Endothelial cell of umbilical vein (primary cell): Measurements from ENCODE around the gene CXCL17. TPM values are rescaled to one million over a fixed set of nuclear protein-coding genes. Genes with fewer than 3 reads are reported as not detected.

Experiments used
- BruUV-seq: library from RNA; stranded (reverse); fragments of 400-500 nt; replicated peaks from 2 replicates; lab custom pipeline; 2021; lab: Mats Ljungman, UMichigan
- CTCF ChIA-PET: fragments of 300-600, 350-600 bp; sonication (Branson Sonifier 250); formaldehyde crosslinking; loops from one replicate; lab custom pipeline; 2021; ENCODE audit warnings: antibody characterized with exemption, inconsistent platforms; lab: Charles Lee
- POLR2A ChIA-PET: fragments of 300-600, 350-600 bp; sonication (Branson Sonifier 250); formaldehyde crosslinking; loops from one replicate; lab custom pipeline; 2021; ENCODE audit warnings: antibody characterized with exemption, inconsistent platforms; lab: Charles Lee
- DNase-seq: peaks from one replicate; pipeline ENCODE4 v3.0.0-alpha.2; 2011; ENCODE audit warnings: low read depth, low spot score
- FAIRE-seq: peaks from 2 replicates; lab custom pipeline; 2011; peaks lifted over from hg19 to GRCh38; lab: Jason Lieb, UNC
- H2AFZ ChIP-seq: 2 replicates; pipeline ENCODE4 v1.6.0; 2012; ENCODE audit warnings: low read depth, low read length, control low read depth, inconsistent platforms
- H3K27ac ChIP-seq: 2 replicates; pipeline ENCODE4 v1.5.1; 2011; ENCODE audit warnings: low read depth, mild to moderate bottlenecking, control low read depth, low read length, moderate library complexity; ENCODE audit not compliant: insufficient read depth
- H3K27me3 ChIP-seq, 2 experiments: 2 replicates each; pipeline versions ENCODE4 v1.6.0 to v1.6.1; 2011; ENCODE audit warnings: low read length in 2 of 2, mixed read lengths in 1 of 2; ENCODE audit not compliant: control insufficient read depth in 2 of 2, insufficient read depth in 2 of 2
- H3K36me3 ChIP-seq, 2 experiments: 2 replicates in 1 of 2; 3 replicates in 1 of 2; pipeline ENCODE4 v1.5.1; 2011; ENCODE audit warnings: low read length in 2 of 2, mild to moderate bottlenecking in 1 of 2, moderate library complexity in 1 of 2; ENCODE audit not compliant: control insufficient read depth in 2 of 2, insufficient read depth in 2 of 2; ENCODE audit errors: extremely low read depth in 1 of 2
- H3K4me1 ChIP-seq: 3 replicates; pipeline ENCODE4 v1.5.1; 2011; ENCODE audit warnings: mild to moderate bottlenecking, low read length; ENCODE audit not compliant: control insufficient read depth, insufficient read depth; ENCODE audit errors: extremely low read depth
- H3K4me2 ChIP-seq: 2 replicates; pipeline ENCODE4 v1.6.1; 2011; ENCODE audit warnings: low read length, control low read depth, mixed read lengths; ENCODE audit not compliant: insufficient read depth
- H3K4me3 ChIP-seq, 3 experiments: fragments of 200-600 bp in 1 of 3; sonication (generic), shearing (Covaris generic) in 1 of 3; replicated peaks in 1 of 3; 2 replicates each; pipeline ENCODE4 v1.5.1; 2011 to 2016; ENCODE audit warnings: control low read depth in 3 of 3, low read length in 3 of 3, mild to moderate bottlenecking in 2 of 3, inconsistent platforms in 1 of 3, low read depth in 1 of 3, moderate library complexity in 1 of 3; ENCODE audit not compliant: insufficient read depth in 1 of 3
- H3K79me2 ChIP-seq: 2 replicates; pipeline ENCODE4 v1.6.0; 2012; ENCODE audit warnings: low read length, inconsistent platforms; ENCODE audit not compliant: control insufficient read depth, insufficient read depth
- H3K9ac ChIP-seq: replicated peaks from 2 replicates; pipeline ENCODE3; 2011; ENCODE audit warnings: low read length, control low read depth; ENCODE audit not compliant: insufficient read depth; ENCODE audit errors: extremely low read depth
- H3K9me1 ChIP-seq: replicated peaks from 3 replicates; pipeline ENCODE4 v1.6.0; 2011; ENCODE audit warnings: mild to moderate bottlenecking, low read length; ENCODE audit not compliant: control insufficient read depth, insufficient read depth; ENCODE audit errors: extremely low read depth
- H3K9me3 ChIP-seq: replicated peaks from 2 replicates; pipeline ENCODE4 v1.5.1; 2012; ENCODE audit warnings: low read length, inconsistent platforms; ENCODE audit not compliant: control insufficient read depth, insufficient read depth
- H4K20me1 ChIP-seq: replicated peaks from 2 replicates; pipeline ENCODE3; 2011; ENCODE audit warnings: mild to moderate bottlenecking, low read length; ENCODE audit not compliant: control insufficient read depth, insufficient read depth; ENCODE audit errors: extremely low read depth
- CTCF ChIP-seq, 2 donors: IDR thresholded peaks; 1 replicate in 1 of 2; 2 replicates in 1 of 2; pipeline ENCODE4 v1.5.1; 2011; ENCODE audit warnings: low read length in 2 of 2, mild to moderate bottlenecking in 2 of 2, moderate library complexity in 2 of 2, control low read depth in 1 of 2, inconsistent platforms in 1 of 2, low read depth in 1 of 2; ENCODE audit not compliant: insufficient read depth in 1 of 2; ENCODE audit errors: extremely low read depth in 1 of 2
- EZH2 ChIP-seq: IDR thresholded peaks from 2 replicates; pipeline ENCODE4 v1.6.1; 2012; ENCODE audit warnings: borderline replicate concordance, low read depth, mild to moderate bottlenecking, moderate library complexity, low read length, inconsistent platforms; ENCODE audit not compliant: severe bottlenecking
- FOS ChIP-seq: IDR thresholded peaks from 2 replicates; pipeline ENCODE4 v1.6.1; 2011; ENCODE audit warnings: mild to moderate bottlenecking, low read length, moderate library complexity, borderline replicate concordance; ENCODE audit not compliant: insufficient read depth
- GATA2 ChIP-seq: IDR thresholded peaks from 2 replicates; pipeline ENCODE4 v1.7.0; 2011; ENCODE audit warnings: low read depth, mild to moderate bottlenecking, moderate library complexity, mixed read lengths, low read length; ENCODE audit not compliant: insufficient read length, insufficient read depth
- JUN ChIP-seq: IDR thresholded peaks from 2 replicates; pipeline ENCODE4 v1.6.1; 2011; ENCODE audit warnings: borderline replicate concordance, low read depth; ENCODE audit not compliant: insufficient read length, insufficient read depth
- MAX ChIP-seq: IDR thresholded peaks from 2 replicates; pipeline ENCODE4 v1.6.1; 2011; ENCODE audit not compliant: insufficient read depth, insufficient read length
- MYC ChIP-seq: IDR thresholded peaks from one replicate; pipeline ENCODE4 v1.6.1; 2011; ENCODE audit warnings: mild to moderate bottlenecking, low read depth, low read length
- POLR2A ChIP-seq: IDR thresholded peaks from 2 replicates; pipeline ENCODE4 v1.6.1; 2012; ENCODE audit warnings: low read depth, mild to moderate bottlenecking, control low read depth, low read length
- POLR2AphosphoS5 ChIP-seq: IDR thresholded peaks from 2 replicates; pipeline ENCODE4 v1.6.1; 2012; ENCODE audit warnings: low read depth, mild to moderate bottlenecking, control low read depth, low read length, moderate library complexity; ENCODE audit not compliant: insufficient read depth
- dilution Hi-C: fragments of 300-500 bp; cut with MboI; formaldehyde crosslinking; loops from one replicate; pipeline ENCODE4 v1.15.0; 2019; ENCODE audit warnings: low sequenced_read_pairs; ENCODE audit not compliant: extremely low pct_ligation_motif_present
- intact Hi-C: fragments of 100-400 bp; cut with micrococcal nuclease; formaldehyde crosslinking; loops from one replicate; pipeline ENCODE4 v1.10.0; 2022
- polyA plus RNA-seq, 4 experiments: library from polyadenylated mRNA; depleted of rRNA in 3 of 4; stranded (reverse) in 3 of 4; unstranded in 1 of 4; fragments of >200 nt; gene quantifications; 2 replicates each; pipeline versions ENCODE4 v1.2.1 to v1.2.3, GENCODE V29; 2011 to 2012; ENCODE audit warnings: missing spikeins in 1 of 4
- total RNA-seq: library from RNA; stranded (reverse); gene quantifications from 2 replicates; pipeline ENCODE4 v1.2.3, GENCODE V29; 2021

CXCL17 gene
- total and polyA plus RNA-seq, 2 donors (not counting 3 experiments of a cell fraction or from before 2014, with no cell fraction given) = not detected

GRCh38 chr19:42389899-42390298 lies 52.8 kb downstream of the CXCL17 start, which contains the start of gene CNFN:
CNFN (minus strand) TSS chr19:42390297; CDS start chr19:42389037, 1,260 bp downstream.
- dilution Hi-C loops (no loop called here), intact Hi-C loops (no loop called here)
- no peak within 1 kb of the TSS for H2AFZ ChIP-seq
- H3K27ac ChIP-seq = no peak within 1 kb of the TSS
- H3K9ac ChIP-seq = no peak within 1 kb of the TSS
- BruUV-seq = no TSS peak
- H3K4me3 ChIP-seq = no peak within 1 kb of the TSS
- TF ChIP-seq GATA2 (no peak), POLR2AphosphoS5 (no peak), CTCF (IDR thresholded peaks at IDR 0.05; ENCODE audit: extremely low read depth in 1 of 2, insufficient read depth in 1 of 2, low read depth in 1 of 2, low read length in 2 of 2) (no peak), FOS (no peak), MAX (no peak), EZH2 (no peak), MYC (no peak), POLR2A (no peak), JUN (no peak)
- H3K9me3 ChIP-seq = no peaks in the 10 kb centered on the region
- ChIA-PET POLR2A (interaction anchor here (0.6 kb wide), 1 partner anchor 1278 kb away, joined by 3 read pairs; no protein-coding TSS in a partner anchor), CTCF (no interaction called here)
- H3K79me2 ChIP-seq = no peaks in the 10 kb centered on the region
- FAIRE-seq = no peak
- H3K4me1 ChIP-seq = peaks cover 3% of the 10 kb centered on the region
- H4K20me1 ChIP-seq = no peaks in the 10 kb centered on the region
- H3K4me2 ChIP-seq = no peak within 1 kb of the TSS
- no peaks in the 10 kb centered on the region for H3K36me3 ChIP-seq
- no peaks in the 10 kb centered on the region for H3K9me1 ChIP-seq
- DNase-seq = no peak
- H3K27me3 ChIP-seq = peaks cover 12 to 20% of the 10 kb centered on the region in 2 experiments
